ENCODE results near the gene ATP1A2.

GRCh38 chr1:160131803-160132565 lies 16.4 kb downstream of the ATP1A2 start:
- TF ChIP-seq POLR2AphosphoS5 (IDR thresholded peaks at IDR 0.05; ENCODE audit: low read depth, low read length) (no peak), REST (IDR thresholded peaks at IDR 0.05; ENCODE audit: insufficient read depth in 1 of 2, low read depth in 2 of 2, low read length in 2 of 2) (no peak), TAF1 (IDR thresholded peaks at IDR 0.05; ENCODE audit: borderline replicate concordance, insufficient read depth, low read length) (no peak), SIN3A (IDR thresholded peaks at IDR 0.05; ENCODE audit: borderline replicate concordance, insufficient read depth, low read length) (no peak), FOXP2 (optimal IDR thresholded peaks at IDR 0.05; ENCODE audit: borderline replicate concordance, extremely low read depth, extremely low read length, insufficient read depth) (no peak)
